Subcutaneous preadipocyte (primary cell): ENCODE results near the gene CD79B. TPM values are rescaled to one million over a fixed set of nuclear protein-coding genes. Genes with fewer than 3 reads are reported as not detected.

Experiments
- small RNA-seq: library from RNA; depleted of rRNA; stranded (forward); fragments of <200 nt; gene quantifications from one replicate; pipeline ENCODE3, GENCODE V24; 2012
- total RNA-seq: library from RNA; depleted of rRNA; stranded (reverse); fragments of >200 nt; gene quantifications from 2 replicates; pipeline ENCODE4 v1.2.3, GENCODE V29; 2012

CD79B gene
- total RNA-seq, result 0.39 TPM in 1 of 2 replicates, not detected in the other

DNA sequence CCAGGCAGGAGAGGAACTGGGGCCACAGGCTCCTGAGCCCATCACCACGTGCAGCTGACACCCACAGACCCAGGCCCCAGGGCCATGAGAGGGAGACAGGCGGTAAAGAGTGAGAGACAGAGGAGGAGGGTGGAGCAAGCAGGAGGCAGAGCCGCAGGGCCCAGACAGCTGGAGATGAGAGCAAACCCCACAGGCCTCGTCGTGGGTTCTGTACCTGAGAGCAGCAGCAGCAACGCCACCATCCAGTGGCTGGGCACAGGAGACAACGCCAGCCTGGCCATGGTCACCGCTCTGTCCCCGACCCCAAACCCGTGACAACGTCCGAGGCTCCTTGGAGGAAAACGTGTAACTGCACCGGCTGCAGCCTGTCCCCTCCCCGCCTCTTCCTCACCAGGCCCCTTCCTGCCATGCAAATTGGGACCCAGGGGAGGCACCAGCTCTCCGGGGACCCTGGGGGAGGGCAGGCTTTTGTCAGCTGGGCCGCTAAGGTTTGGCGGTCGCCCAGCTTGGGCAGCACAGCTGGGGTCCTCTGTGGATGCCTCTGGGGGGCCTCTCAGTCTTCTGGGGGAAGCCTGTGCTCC is at the start of gene CD79B:
Gene CD79B (minus strand): TSS at position 351 of the 581 bp plus-strand sequence. CDS start 70 bp downstream, at position 281.

GRCh38 chr17:63972796-63973195 is 40.7 kb upstream of the CD79B start, which contains the start of gene SCN4A:
Gene SCN4A, minus strand, starts transcription at chr17:63972918. Its CDS starts 77 bp downstream, at chr17:63972841.

DNA sequence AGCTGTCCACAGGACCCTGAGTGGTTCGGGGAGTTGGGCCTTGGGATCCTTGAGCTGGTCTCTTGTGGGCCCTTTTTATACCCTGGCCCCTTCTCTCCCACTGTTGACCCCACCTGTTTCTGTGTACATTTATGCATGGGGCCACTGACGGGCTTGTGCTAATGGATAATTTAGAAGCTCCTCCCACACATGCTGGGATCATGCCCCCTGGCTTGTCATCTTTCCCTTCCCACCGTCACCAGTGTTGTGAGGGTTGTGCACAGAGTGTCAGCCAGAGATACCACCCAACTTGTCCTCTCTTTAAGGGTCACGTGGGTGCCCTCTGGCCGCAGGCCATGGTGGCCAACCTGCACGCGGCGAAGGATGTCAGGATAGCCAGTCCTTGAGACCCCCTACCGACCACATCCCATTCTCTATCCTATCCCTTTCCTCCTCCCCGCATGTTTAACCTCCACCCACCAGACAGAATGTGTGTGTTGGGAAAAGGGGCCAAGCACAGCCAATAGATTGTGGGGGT is 13.3 kb downstream of the CD79B start, which contains the start of gene GH1:
Gene GH1 (minus strand): TSS at position 51 of the 517 bp plus-strand sequence. CDS start 63 bp downstream, outside the sequence.

DNA sequence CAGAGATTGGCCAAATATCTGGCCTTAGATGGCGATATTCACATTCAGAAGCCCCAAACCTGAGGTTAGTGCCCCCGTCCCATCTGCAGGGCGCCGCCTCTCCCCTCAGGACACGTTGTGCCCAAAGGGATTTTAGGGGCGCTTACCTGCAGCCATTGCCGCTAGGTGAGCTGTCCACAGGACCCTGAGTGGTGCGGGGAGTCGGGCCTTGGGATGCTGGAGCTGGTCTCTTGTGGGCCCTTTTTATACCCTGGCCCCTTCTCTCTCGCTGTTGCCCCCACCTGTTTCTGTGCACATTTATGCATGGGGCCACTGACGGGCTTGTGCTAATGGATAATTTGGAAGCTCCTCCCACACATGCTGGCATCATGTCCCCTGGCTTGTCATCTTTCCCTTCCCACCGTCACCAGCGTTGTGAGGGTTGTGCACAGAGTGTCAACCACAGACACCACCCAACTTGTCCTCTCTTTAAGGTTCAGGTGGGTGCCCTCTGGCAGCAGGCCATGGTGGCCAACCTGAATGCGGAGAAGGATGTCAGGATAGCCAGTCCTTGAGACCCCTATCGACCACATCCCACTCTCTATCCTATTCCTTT is 21.0 kb downstream of the CD79B start, which contains the start of gene CSHL1:
Gene CSHL1 (minus strand): TSS at position 218 of the 595 bp plus-strand sequence. CDS start 62 bp downstream, at position 156.

DNA sequence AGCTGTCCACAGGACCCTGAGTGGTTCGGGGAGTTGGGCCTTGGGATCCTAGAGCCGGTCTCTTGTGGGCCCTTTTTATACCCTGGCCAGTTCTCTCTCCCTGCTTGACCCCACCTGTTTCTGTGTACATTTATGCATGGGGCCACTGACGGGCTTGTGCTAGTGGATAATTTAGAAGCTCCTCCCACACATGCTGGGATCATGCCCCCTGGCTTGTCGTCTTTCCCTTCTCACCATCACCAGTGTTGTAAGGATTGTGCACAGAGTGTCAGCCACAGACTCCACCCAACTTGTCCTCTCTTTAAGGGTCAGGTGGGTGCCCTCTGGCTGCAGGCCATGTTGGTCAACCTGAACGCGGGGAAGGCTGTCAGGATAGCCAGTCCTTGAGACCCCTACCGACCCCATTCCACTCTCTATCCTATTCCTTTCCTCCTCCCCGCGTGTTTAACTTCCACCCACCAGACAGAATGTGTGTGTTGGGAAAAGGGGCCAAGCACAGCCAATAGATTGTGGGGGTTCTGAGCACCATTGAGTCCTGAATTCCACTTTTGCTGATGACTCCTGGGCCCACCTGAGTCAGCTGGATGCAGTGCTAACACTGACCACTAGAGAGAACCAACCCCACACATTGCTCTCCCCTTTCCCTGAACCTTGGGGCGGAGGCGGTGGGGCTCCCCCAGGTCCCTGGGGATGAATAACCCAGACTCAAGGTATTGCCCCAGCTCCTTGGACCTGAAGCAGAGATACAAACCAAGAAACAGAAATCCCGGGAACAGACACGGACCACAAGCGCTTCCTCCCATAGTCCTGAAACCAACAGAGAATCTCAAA is 35.4 kb downstream of the CD79B start, which contains the start of gene CSH1:
Gene CSH1 (minus strand): TSS at position 51 of the 831 bp plus-strand sequence. CDS start 63 bp downstream, outside the sequence.

GRCh38 chr17:63881935-63882601 is 50.1 kb downstream of the CD79B start, which contains the start of gene GH2:
Gene GH2, minus strand, starts transcription at chr17:63881944. Its CDS starts 143 bp downstream, at chr17:63881801.

Small RNAs within 50 kb of the gene (small RNA-seq; reads per million reads assigned to genes)
- gene AC040958.1 (not detected), gene AC127029.1 (not detected), gene GH1 (not detected)

Other genes starting within 250 kb of the CD79B start
- gene LIMD2, start 232.2 kb downstream of the CD79B start, total RNA-seq, result 1.8 and 4.7 TPM in 2 replicates
- 28.3 and 29.1 TPM in 2 replicates for gene STRADA, start 190.5 kb downstream of the CD79B start, total RNA-seq
- gene CCDC47, start 158.7 kb downstream of the CD79B start, total RNA-seq, result 62.5 and 66.7 TPM in 2 replicates
- 55.9 and 65.3 TPM in 2 replicates for gene DDX42, start 158.2 kb downstream of the CD79B start, total RNA-seq
- 48.9 and 56.6 TPM in 2 replicates for gene PSMC5, start 104.9 kb downstream of the CD79B start, total RNA-seq
- gene FTSJ3, start 104.7 kb downstream of the CD79B start, total RNA-seq, result 56.6 and 64.7 TPM in 2 replicates
- gene SMARCD2, start 89.6 kb downstream of the CD79B start, total RNA-seq, result 142 and 174 TPM in 2 replicates
- gene CSH2, start 58.7 kb downstream of the CD79B start, total RNA-seq, result not detected in 2 replicates
- not detected in 2 replicates for gene GH2, start 50.4 kb downstream of the CD79B start, total RNA-seq
- gene CSH1, start 35.8 kb downstream of the CD79B start, total RNA-seq, result not detected in 2 replicates
- gene CSHL1, start 21.1 kb downstream of the CD79B start, total RNA-seq, result not detected in 2 replicates
- gene GH1, start 13.5 kb downstream of the CD79B start, total RNA-seq, result not detected in 2 replicates
- under 0.01 TPM in 1 of 2 replicates, not detected in the other for gene SCN4A, start 40.6 kb upstream of the CD79B start, total RNA-seq
- 0.73 and 2.0 TPM in 2 replicates for gene PRR29, start 66.0 kb upstream of the CD79B start, total RNA-seq
- gene ICAM2, start 88.3 kb upstream of the CD79B start, total RNA-seq, result 15.1 and 33.0 TPM in 2 replicates
- 4.8 and 6.5 TPM in 2 replicates for gene ERN1, start 197.8 kb upstream of the CD79B start, total RNA-seq